ENCODE data around the gene TMEM106B. TPM values are rescaled to one million over a fixed set of nuclear protein-coding genes. Genes with fewer than 3 reads are reported as not detected.

Gene TMEM106B
- total RNA-seq, 4 donors from 2014 or later, result 49.2 to 88.4 (median 66.8) TPM

GRCh38 chr7:12226756-12227155, 15.7 kb downstream of the TMEM106B start:
- 38 to 54% methylated on average over 2 of the region's 2 CpGs for WGBS, 2 donors (ENCODE audit: low coverage in 1 of 2)
- no peak for ATAC-seq
- no peak for TF ChIP-seq CTCF (IDR thresholded peaks at IDR 0.05)
- TF ChIP-seq POLR2AphosphoS5 (IDR thresholded peaks at IDR 0.05), result no peak
- no peak for TF ChIP-seq EP300 (IDR thresholded peaks at IDR 0.05)
- TF ChIP-seq POLR2A (IDR thresholded peaks at IDR 0.05), result no peak
- H3K27me3 ChIP-seq, result no peaks in the 10 kb centered on the region
- no peak overlapping the region for H3K4me3 ChIP-seq
- H3K27ac ChIP-seq, result no peak overlapping the region
- H3K36me3 ChIP-seq, result peaks cover 0 to 41% of the 10 kb centered on the region in 2 donors
- no peaks in the 10 kb centered on the region for H3K9me3 ChIP-seq
- H3K4me1 ChIP-seq, result peaks cover 0 to 8% (median 0%) of the 10 kb centered on the region in 3 donors

GRCh38 chr7:12228024-12228423, 16.9 kb downstream of the TMEM106B start:
- Histone ChIP-seq H3K9me3 (no peaks in the 10 kb centered on the region), H3K27me3 (no peaks in the 10 kb centered on the region), H3K27ac (no peak overlapping the region), H3K36me3 (peaks cover 0 to 45% of the 10 kb centered on the region in 2 donors), H3K4me3 (no peak overlapping the region), H3K4me1 (peaks cover 0 to 4% (median 0%) of the 10 kb centered on the region in 3 donors)
- no peak for ATAC-seq
- TF ChIP-seq CTCF (IDR thresholded peaks at IDR 0.05) (no peak), POLR2A (IDR thresholded peaks at IDR 0.05) (no peak), EP300 (IDR thresholded peaks at IDR 0.05) (no peak), POLR2AphosphoS5 (IDR thresholded peaks at IDR 0.05) (no peak)

GRCh38 chr7:12229046-12229445, 18.0 kb downstream of the TMEM106B start:
- TF ChIP-seq POLR2AphosphoS5 (IDR thresholded peaks at IDR 0.05) (no peak), POLR2A (IDR thresholded peaks at IDR 0.05) (no peak), CTCF (IDR thresholded peaks at IDR 0.05) (no peak)
- no peaks in the 10 kb centered on the region for H3K27me3 ChIP-seq
- H3K9me3 ChIP-seq, result no peaks in the 10 kb centered on the region
- no peak overlapping the region for H3K4me3 ChIP-seq
- no peak for ATAC-seq
- H3K4me1 ChIP-seq, result peaks cover 0 to 4% (median 0%) of the 10 kb centered on the region in 3 donors
- peaks cover 0 to 43% of the 10 kb centered on the region in 2 donors for H3K36me3 ChIP-seq
- no peak overlapping the region for H3K27ac ChIP-seq

- WGBS, 2 donors (ENCODE audit: low coverage in 1 of 2), result 83 to 92% methylated on average over 2 of the region's 2 CpGs
- ATAC-seq, result no peak
- Histone ChIP-seq H3K36me3 (peaks cover 0 to 44% of the 10 kb centered on the region in 2 donors), H3K27ac (no peak overlapping the region), H3K27me3 (no peaks in the 10 kb centered on the region), H3K9me3 (no peaks in the 10 kb centered on the region), H3K4me1 (peaks cover 0 to 4% (median 0%) of the 10 kb centered on the region in 3 donors), H3K4me3 (no peak overlapping the region)
- TF ChIP-seq CTCF (IDR thresholded peaks at IDR 0.05) (no peak), POLR2A (IDR thresholded peaks at IDR 0.05) (no peak), POLR2AphosphoS5 (IDR thresholded peaks at IDR 0.05) (no peak), EP300 (IDR thresholded peaks at IDR 0.05) (no peak)
These were observed 20.0 kb downstream of the TMEM106B start for GRCh38 chr7:12231097-12231496.

- H3K4me3 ChIP-seq, result no peak overlapping the region
- no peaks in the 10 kb centered on the region for H3K27me3 ChIP-seq
- no peaks in the 10 kb centered on the region for H3K9me3 ChIP-seq
- peaks cover 0 to 51% of the 10 kb centered on the region in 2 donors for H3K36me3 ChIP-seq
- no peak for ATAC-seq
- TF ChIP-seq POLR2AphosphoS5 (IDR thresholded peaks at IDR 0.05) (no peak), CTCF (IDR thresholded peaks at IDR 0.05) (no peak), POLR2A (IDR thresholded peaks at IDR 0.05) (no peak), EP300 (IDR thresholded peaks at IDR 0.05) (no peak)
- 71 to 80% methylated on average over 2 of the region's 2 CpGs for WGBS, 2 donors (ENCODE audit: low coverage in 1 of 2)
- no peak overlapping the region for H3K27ac ChIP-seq
- no peaks in the 10 kb centered on the region for H3K4me1 ChIP-seq
These were observed 22.1 kb downstream of the TMEM106B start for GRCh38 chr7:12233175-12233574.
